Stimulated activated naive CD8-positive, alpha-beta T cell treated with anti-CD3 and anti-CD28 coated beads, Interleukin-15, amount 100 ng/mL, for 72 hours (primary cell): Measurements from ENCODE around the gene ACKR1.

Experiments
- ATAC-seq: fragments of 150-1000 bp; cut with Tn5 transposase; 2 replicates; pipeline ENCODE4 v1.10.0; 2021; ENCODE audit warnings: mild to moderate bottlenecking, moderate library complexity
- DNase-seq, 2 donors: peaks; one replicate each; pipeline ENCODE4 v3.0.0; 2021 to 2022
- H3K27ac Mint-ChIP-seq, 2 donors: one replicate each; pipeline ENCODE4 v1.8.0; 2022; ENCODE audit warnings: mild to moderate bottlenecking in 2 of 2, mixed read lengths in 2 of 2, moderate library complexity in 2 of 2
- H3K27me3 Mint-ChIP-seq: one replicate; pipeline ENCODE4 v1.8.0; 2022; ENCODE audit warnings: mixed read lengths
- H3K4me1 Mint-ChIP-seq: one replicate; pipeline ENCODE4 v1.8.0; 2022; ENCODE audit warnings: mild to moderate bottlenecking, mixed read lengths
- H3K4me3 Mint-ChIP-seq, 2 donors: one replicate each; pipeline ENCODE4 v1.8.0; 2022; ENCODE audit warnings: mild to moderate bottlenecking in 2 of 2, mixed read lengths in 2 of 2, moderate library complexity in 1 of 2
- H3K9me3 Mint-ChIP-seq, 2 donors: one replicate each; pipeline ENCODE4 v1.8.0; 2022; ENCODE audit warnings: mixed read lengths in 2 of 2

ACKR1 gene, protein sequence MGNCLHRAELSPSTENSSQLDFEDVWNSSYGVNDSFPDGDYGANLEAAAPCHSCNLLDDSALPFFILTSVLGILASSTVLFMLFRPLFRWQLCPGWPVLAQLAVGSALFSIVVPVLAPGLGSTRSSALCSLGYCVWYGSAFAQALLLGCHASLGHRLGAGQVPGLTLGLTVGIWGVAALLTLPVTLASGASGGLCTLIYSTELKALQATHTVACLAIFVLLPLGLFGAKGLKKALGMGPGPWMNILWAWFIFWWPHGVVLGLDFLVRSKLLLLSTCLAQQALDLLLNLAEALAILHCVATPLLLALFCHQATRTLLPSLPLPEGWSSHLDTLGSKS

DNA sequence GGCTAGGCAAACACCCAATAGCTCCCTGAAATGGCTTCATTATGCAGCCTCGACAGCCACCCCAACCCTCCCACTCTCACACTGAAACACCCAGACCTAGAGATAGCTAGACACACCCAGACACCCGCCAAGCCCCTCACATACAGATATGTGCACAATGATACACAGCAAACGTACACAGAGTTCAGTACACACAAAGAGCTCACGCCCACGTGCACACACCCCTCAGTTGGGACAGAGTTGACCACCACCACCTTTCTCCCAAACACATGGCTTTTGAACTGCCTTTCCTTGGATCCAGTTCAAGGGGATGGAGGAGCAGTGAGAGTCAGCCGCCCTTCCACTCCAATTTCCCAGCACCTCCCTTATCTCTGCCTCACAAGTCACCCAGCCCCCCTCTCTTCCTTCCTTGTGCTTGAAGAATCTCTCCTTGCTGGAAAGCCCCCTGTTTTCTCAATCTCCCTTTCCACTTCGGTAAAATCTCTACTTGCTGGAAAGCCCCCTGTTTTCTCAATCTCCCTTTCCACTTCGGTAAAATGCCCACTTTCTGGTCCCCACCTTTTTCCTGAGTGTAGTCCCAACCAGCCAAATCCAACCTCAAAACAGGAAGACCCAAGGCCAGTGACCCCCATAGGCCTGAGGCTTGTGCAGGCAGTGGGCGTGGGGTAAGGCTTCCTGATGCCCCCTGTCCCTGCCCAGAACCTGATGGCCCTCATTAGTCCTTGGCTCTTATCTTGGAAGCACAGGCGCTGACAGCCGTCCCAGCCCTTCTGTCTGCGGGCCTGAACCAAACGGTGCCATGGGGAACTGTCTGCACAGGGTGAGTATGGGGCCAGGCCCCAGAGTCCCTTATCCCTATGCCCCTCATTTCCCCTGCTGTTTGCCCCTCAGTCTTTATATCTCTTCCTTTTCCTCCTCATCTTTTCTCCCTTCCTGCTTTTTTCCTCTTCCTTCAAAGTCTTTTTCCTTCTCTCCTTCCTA lies at the start of gene ACKR1:
Gene ACKR1 (plus strand): TSS at position 715 of the 981 bp plus-strand sequence. CDS start 85 bp downstream, at position 800.
- DNase-seq (no peak), ATAC-seq (no peak)
- peak within 1 kb of the TSS in 1 of 2 donors; percentile 18 for H3K4me3 Mint-ChIP-seq
- H3K27ac Mint-ChIP-seq, result peak within 1 kb of the TSS in 1 of 2 donors; percentile 44
- H3K9me3 Mint-ChIP-seq, result no peaks in the 10 kb centered on the region
- H3K4me1 Mint-ChIP-seq, result peaks cover 64% of the 10 kb centered on the region
- peaks cover 91% of the 10 kb centered on the region for H3K27me3 Mint-ChIP-seq

DNA sequence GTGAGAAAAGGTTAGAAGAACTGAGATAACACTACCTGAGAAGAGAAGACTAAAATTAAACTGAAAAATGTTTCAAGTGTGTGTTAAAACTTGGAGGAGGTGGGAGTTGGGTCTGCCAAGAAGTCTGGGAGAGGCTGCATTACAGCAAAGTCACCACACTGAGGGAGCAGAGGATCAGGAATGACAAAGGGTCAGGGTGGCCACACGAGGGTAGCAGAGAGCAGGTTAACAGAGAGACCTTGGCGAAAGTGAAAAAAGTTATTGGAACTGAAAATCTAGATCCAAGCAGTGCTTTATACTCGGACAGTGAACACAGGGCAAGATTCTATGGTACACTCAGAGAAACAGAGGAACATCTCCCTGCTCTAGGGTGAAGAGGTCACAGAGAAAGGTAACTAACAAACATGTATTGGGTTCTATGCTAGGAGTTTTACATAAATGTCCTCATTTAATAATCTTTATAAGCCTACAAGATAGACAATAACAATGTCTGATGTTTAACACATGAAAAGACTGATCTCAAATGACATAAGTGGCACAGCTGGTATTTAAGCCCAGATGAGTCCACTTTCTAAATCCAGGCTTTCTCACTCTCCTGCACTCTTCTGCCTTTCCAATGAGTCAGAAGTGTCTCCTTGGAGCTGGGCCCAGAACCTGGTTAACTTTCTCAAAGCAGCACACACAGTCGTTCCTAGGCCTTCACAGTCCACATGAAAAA lies 43.5 kb upstream of the ACKR1 start:
- H3K27me3 Mint-ChIP-seq, result peaks cover 59% of the 10 kb centered on the region
- no peak overlapping the region for H3K4me3 Mint-ChIP-seq

DNA sequence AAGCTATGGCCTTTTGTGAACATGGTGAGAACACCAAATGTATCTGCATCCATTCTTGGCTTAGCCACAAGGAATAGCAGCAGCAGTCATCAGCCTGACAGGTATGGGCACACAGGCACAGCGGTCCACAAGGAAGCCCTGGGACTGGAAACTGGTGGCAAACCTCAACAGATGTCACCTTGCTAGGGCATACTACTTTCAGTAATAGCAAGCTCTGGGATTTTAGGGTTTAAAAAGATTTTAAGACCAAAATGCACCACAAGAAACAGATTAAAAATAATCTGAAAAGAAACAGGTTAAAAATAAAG lies 43.0 kb upstream of the ACKR1 start:
- Mint-ChIP-seq H3K27ac (no peak overlapping the region), H3K4me1 (no peaks in the 10 kb centered on the region), H3K9me3 (no peaks in the 10 kb centered on the region), H3K27me3 (peaks cover 54% of the 10 kb centered on the region), H3K4me3 (no peak overlapping the region)
- ATAC-seq (no peak), DNase-seq (no peak)

More for the DNA sequence above, 43.5 kb upstream of the ACKR1 start:
- DNase-seq (peak; percentile 48 to 59), ATAC-seq (peak; percentile 92)
- Mint-ChIP-seq H3K4me1 (no peaks in the 10 kb centered on the region), H3K27ac (no peak overlapping the region), H3K9me3 (no peaks in the 10 kb centered on the region)

DNA sequence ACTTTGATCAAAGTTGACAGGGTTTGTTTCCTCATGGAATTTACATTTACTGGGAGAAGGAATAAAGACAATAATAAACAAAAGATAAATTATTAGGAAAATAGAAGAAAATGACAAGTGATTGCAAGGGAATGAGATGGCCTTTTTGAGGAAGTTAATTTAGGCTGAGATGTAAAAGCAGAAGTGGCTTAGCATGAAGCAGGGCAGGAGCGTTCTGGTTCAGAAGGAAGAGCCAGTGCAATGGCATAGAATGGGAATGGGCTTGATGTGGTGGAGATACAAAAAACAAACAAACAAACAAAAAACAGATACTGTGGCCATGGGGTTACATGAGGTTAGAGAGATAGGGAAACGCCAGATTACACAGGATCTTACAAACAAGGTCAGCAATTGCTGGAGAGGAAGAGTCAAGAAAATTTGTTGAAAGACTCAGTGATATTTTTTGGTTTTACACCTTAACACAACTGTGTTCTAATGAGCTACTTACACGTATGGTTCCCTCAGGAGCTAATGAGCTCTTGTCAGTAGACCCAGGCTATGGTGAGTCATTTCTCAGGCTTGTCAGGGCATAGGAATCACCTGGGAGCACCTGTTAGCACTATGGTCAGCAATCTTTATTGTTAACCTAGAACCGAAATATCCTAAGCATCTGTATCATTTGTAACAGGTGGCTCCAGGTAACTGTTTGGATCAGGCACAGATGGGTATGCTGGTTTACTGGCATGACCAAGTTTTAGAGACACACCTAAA lies 42.0 kb upstream of the ACKR1 start:
- H3K9me3 Mint-ChIP-seq, result no peaks in the 10 kb centered on the region
- H3K27me3 Mint-ChIP-seq, result peaks cover 48% of the 10 kb centered on the region
- DNase-seq (no peak), ATAC-seq (no peak)
- H3K4me3 Mint-ChIP-seq, result no peak overlapping the region
- no peak overlapping the region for H3K27ac Mint-ChIP-seq
- H3K4me1 Mint-ChIP-seq, result no peaks in the 10 kb centered on the region

DNA sequence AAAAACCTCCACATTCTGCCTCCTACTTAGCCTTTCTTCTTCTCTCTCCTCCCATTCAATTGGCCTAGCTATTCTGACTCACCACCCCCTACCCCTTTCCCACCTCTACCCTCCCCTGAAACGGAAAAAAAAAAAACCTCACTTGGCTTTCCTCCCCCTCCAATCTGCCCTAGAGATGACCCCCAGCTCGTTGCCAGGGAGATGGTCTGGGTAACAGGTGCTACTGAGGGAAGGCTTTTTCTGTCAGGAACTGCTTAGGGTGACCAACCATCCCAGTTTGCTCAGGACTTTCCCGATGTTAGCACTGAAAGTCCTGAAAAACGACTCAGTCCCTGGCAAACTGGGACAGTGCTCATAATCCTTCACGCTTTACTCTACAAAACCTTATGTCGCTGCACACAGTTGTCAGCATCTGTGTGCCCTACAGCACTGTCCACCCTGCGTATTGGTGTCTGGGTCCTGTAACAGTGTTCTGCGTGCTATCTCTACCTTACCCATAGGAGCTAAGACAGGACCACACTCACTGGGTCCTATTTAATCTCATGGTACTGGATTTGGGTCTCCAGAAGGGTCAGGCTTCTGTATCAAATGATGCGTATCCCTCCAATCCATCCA lies 41.0 kb upstream of the ACKR1 start:
- DNase-seq (no peak), ATAC-seq (no peak)
- Mint-ChIP-seq H3K4me1 (no peaks in the 10 kb centered on the region), H3K9me3 (no peaks in the 10 kb centered on the region), H3K4me3 (no peak overlapping the region), H3K27ac (no peak overlapping the region), H3K27me3 (peaks cover 52% of the 10 kb centered on the region)

DNA sequence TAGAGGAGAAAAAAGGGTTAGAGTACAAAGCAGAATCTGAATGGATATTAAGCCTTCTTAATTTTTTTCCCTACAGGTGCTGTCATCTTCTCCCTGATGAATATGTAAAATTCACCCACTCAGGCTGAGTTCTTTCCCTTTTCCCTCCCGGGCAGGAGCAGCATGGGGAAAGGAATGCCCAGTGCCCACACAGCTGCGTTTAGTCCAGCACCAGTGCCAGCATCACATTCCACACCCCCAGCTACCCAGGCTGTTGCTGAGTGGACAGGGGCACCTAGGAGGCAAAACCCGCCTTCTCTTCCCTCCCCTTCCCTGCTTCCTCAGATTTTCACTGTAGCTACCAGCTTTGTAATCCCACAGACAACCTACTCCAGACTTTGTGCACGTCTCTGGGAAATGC lies 36.6 kb upstream of the ACKR1 start:
- Mint-ChIP-seq H3K27me3 (peaks cover 68% of the 10 kb centered on the region), H3K27ac (no peak overlapping the region), H3K4me1 (peaks cover 6% of the 10 kb centered on the region), H3K4me3 (no peak overlapping the region), H3K9me3 (no peaks in the 10 kb centered on the region)
- no peak for ATAC-seq
- no peak for DNase-seq

DNA sequence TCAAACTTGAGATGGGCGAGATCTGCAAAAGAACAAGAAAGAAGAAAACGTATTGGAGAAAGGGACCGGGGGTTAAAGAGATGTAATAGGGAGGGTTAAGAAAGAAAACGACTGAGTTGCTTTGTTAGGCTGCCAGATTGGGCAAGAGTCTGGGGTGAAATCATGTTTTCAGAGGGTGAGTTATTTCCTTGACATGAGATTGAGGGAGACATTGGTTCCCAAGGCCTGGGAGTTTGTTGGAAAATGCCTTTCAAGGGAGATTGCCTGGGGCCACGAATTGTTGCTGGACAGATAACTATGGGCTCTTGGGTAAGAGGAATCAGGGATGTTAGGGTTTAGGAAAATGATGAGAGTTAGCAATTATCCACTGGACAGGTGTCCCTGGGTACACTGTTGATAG lies 34.0 kb upstream of the ACKR1 start:
- H3K4me3 Mint-ChIP-seq, result no peak overlapping the region
- ATAC-seq, result no peak
- no peaks in the 10 kb centered on the region for H3K9me3 Mint-ChIP-seq
- no peak for DNase-seq
- H3K27ac Mint-ChIP-seq, result peak overlapping the region in 1 of 2 donors; percentile 35
- H3K27me3 Mint-ChIP-seq, result peaks cover 77% of the 10 kb centered on the region
- peaks cover 6% of the 10 kb centered on the region for H3K4me1 Mint-ChIP-seq

DNA sequence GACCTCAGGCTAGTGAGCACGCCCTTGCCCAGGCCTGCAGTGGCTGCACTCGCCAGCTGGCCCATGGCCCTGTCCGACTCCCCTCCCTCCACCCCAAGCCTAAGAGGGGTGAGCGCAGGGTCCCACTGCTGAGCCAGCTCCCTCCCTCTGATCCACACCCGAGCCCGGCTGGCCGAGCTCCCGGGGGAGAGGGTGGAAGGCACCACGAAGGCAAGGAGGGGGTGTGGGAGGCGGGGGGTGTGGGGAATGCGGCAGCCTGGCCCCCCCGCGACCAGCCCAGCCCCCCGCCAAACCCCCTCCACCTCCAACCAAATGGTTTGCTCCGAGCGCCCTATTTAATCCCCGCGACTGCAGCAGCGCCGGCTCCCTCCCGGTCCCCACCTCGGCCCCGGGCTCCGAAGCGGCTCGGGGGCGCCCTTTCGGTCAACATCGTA lies 33.4 kb upstream of the ACKR1 start, which contains the start of gene CADM3:
Gene CADM3 (plus strand): TSS at position 362 of the 434 bp plus-strand sequence. CDS start 151 bp downstream, outside the sequence.
- Mint-ChIP-seq H3K27ac (peak within 1 kb of the TSS in 1 of 2 donors; percentile 35), H3K4me1 (peaks cover 6% of the 10 kb centered on the region), H3K4me3 (peak within 1 kb of the TSS in 1 of 2 donors; percentile 3), H3K27me3 (peaks cover 79% of the 10 kb centered on the region), H3K9me3 (no peaks in the 10 kb centered on the region)
- ATAC-seq (peak; percentile 24), DNase-seq (no peak)

DNA sequence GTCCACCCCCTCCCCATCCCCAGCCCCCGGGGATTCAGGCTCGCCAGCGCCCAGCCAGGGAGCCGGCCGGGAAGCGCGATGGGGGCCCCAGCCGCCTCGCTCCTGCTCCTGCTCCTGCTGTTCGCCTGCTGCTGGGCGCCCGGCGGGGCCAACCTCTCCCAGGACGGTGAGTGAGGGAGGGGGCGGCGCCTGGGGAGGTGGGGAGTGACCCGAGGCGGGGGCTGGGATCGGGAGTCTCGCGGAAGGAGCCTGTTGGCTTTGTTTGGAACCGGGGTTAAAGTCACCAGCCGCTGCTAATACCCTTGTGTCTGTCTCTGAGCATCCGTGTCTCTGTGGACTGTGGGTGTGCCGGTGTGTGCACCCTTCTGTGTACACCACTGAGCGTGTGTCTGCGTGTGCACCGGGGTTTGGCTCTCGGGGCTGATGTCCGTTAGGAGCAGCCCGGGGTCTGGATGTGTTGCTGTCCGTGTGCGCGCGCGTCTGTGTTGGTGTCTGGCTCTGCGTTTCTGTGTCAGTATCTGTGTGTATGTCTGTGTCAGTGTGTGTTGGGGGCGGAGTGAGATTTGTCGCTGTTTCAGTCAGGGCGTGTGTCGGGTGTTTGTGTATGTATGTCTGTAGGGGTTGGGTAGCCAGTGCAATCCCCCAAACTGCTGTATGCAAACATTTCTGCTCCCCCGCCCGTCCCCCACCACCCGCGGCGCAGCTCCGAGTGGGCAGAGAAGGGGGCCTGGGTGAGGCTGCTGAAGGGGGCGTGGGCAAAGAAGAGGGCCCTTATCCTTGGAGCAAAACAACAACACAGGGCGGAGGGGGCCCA lies 32.8 kb upstream of the ACKR1 start:
- Mint-ChIP-seq H3K9me3 (no peaks in the 10 kb centered on the region), H3K27me3 (peaks cover 79% of the 10 kb centered on the region), H3K4me3 (peak overlapping the region in 1 of 2 donors; percentile 3), H3K27ac (no peak overlapping the region), H3K4me1 (peaks cover 6% of the 10 kb centered on the region)
- ATAC-seq (peak; percentile 45), DNase-seq (no peak)

DNA sequence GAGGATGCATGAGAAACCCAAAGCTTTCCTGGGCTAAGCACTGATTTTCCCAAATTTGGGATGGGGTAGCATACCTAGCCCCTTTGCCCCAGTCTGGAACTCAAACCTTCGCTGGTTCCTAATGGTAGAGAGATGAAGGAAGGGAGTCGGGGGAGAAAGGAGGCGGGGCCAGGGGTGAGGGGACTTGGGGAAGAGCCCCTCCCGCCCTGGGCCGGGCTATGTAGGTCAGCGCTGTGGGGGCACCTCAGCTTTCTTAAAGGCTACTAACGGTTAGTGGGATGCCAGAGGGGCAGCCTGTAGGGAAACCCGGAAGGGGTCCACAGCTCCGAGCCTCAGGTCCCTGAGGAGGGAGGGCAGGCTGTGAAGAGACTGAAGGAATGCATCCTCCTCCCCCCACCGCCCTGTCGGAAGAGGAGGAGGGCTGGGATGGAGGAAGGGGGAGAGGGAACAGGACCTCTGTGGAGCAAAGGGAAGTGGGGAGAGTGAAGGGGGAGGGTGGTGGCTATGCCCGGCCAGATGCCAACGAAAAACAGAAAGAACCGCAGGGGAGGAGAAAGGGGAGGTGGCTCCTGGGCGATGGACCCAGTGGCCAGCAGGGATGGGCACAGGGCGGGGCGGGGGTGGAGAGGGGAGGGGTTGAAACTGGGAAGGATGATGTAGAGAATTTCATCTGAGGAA lies 31.9 kb upstream of the ACKR1 start:
- Mint-ChIP-seq H3K4me1 (peaks cover 6% of the 10 kb centered on the region), H3K4me3 (no peak overlapping the region), H3K27ac (no peak overlapping the region), H3K27me3 (peaks cover 74% of the 10 kb centered on the region), H3K9me3 (peaks cover 0 to 5% of the 10 kb centered on the region in 2 donors)
- ATAC-seq (no peak), DNase-seq (no peak)

DNA sequence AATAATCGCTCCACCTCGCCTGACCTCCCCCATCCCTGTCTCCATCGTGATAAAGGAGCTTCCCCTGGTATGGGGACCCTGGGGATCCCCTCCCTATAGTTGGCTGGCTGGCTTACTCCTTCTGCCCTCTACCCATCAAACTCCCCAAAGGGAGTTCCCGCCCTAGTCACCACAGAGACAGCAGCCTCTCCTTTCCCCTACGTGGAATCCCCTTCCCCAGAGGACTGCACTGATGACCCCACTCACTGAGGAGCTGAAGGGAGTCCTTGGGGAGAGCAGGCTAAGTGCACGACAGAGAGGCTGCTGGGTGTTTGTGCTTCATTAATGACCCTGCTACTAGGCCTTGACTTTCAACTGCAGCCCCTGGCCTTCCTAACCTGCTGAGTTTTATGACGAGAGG lies 31.4 kb upstream of the ACKR1 start:
- H3K9me3 Mint-ChIP-seq, result peaks cover 0 to 5% of the 10 kb centered on the region in 2 donors
- DNase-seq (no peak), ATAC-seq (no peak)
- peaks cover 6% of the 10 kb centered on the region for H3K4me1 Mint-ChIP-seq
- peaks cover 70% of the 10 kb centered on the region for H3K27me3 Mint-ChIP-seq
- H3K27ac Mint-ChIP-seq, result no peak overlapping the region
- H3K4me3 Mint-ChIP-seq, result no peak overlapping the region

DNA sequence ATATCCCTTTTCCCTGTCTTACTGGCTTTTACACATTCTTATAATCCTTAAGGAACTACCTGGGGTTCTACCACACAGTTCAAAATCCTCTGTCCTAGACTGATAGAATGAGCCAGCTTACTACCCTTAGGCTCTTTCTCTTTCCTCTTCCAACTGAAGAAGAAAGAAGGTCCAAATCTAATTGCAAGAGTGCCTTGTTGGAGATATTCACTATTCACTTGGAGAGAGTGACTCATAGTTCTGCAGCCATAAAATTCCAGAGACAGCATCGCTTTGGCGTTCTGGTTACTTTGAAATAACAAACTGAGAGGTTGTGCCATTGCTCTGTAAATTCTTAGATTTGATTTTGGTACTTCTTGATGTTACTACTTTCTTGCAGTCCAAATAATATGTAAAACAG lies 29.1 kb upstream of the ACKR1 start:
- peaks cover 67% of the 10 kb centered on the region for H3K27me3 Mint-ChIP-seq

DNA sequence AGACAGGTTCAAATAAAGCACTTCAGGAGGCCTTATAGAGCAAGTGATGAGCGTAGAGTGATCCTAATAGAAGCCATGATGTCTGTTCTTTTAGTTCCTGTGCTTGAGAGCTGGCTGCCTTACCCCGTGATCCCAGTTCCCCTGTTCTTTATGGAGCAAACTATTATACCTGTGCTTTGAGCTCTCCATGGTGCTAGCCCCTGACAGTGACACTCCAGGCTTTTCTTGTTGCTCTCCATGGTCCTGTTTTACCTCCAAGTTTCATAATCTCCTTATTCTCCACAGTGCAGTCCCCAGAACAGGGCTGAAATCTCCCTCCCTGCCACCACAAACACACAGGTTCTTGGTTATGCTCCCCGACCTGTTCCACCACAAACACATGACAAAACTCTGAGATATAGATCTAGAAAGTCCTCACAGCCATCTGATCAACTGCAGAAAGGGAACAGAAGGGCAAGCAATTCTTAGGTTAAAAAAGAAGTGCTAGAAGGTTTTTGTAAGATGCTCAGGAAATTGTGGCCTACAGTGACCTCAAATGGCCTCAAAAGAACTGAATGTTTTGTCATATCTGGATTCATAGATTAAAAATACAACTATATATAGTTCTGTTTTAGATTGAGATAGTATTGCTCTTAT lies 27.3 kb upstream of the ACKR1 start:
- Mint-ChIP-seq H3K4me1 (no peaks in the 10 kb centered on the region), H3K9me3 (peaks cover 0 to 5% of the 10 kb centered on the region in 2 donors), H3K4me3 (no peak overlapping the region), H3K27ac (peak overlapping the region in 1 of 2 donors; percentile 2), H3K27me3 (peaks cover 66% of the 10 kb centered on the region)
- DNase-seq, result peak in 1 of 2 donors; percentile 26
- peak; percentile 60 for ATAC-seq

More for the DNA sequence above, 29.1 kb upstream of the ACKR1 start:
- Mint-ChIP-seq H3K9me3 (peaks cover 0 to 5% of the 10 kb centered on the region in 2 donors), H3K4me3 (no peak overlapping the region), H3K27ac (no peak overlapping the region), H3K4me1 (peaks cover 6% of the 10 kb centered on the region)
- ATAC-seq (no peak), DNase-seq (no peak)
